NK-92 treated with Interleukin-12 subunit alpha and Interleukin-12 subunit beta, amount 100 ng/mL, for 24 hours (cell line): ENCODE measurements around the gene MIGA1.
"Not testable (repeated sequence)": the region's sequence is repeated elsewhere in the genome, so short reads cannot be mapped to it uniquely, and the experiment has no call there.

Source experiments
- DNase-seq: peaks from one replicate; lab custom pipeline; 2025; lab: John Stamatoyannopoulos, UW

Gene MIGA1, protein sequence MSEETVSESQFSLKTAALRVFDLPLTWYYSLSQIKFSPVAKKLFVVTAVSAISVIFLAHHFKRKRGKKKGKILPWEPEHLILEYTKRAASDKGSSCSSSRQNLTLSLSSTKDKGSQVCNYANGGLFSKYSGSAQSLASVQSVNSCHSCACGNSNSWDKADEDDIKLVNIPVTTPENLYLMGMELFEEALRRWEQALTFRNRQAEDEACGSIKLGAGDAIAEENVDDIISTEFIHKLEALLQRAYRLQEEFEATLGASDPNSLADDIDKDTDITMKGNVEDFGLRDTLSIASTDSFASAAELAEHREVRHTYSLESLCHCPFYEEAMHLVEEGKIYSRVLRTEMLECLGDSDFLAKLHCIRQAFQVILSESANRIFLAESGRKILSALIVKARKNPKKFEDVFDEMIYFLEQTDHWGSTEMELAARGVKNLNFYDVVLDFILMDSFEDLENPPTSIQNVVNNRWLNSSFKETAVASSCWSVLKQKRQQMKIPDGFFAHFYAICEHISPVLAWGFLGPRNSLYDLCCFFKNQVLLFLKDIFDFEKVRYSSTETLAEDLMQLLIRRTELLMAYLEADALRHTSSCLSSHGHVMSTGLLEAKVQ

DNA sequence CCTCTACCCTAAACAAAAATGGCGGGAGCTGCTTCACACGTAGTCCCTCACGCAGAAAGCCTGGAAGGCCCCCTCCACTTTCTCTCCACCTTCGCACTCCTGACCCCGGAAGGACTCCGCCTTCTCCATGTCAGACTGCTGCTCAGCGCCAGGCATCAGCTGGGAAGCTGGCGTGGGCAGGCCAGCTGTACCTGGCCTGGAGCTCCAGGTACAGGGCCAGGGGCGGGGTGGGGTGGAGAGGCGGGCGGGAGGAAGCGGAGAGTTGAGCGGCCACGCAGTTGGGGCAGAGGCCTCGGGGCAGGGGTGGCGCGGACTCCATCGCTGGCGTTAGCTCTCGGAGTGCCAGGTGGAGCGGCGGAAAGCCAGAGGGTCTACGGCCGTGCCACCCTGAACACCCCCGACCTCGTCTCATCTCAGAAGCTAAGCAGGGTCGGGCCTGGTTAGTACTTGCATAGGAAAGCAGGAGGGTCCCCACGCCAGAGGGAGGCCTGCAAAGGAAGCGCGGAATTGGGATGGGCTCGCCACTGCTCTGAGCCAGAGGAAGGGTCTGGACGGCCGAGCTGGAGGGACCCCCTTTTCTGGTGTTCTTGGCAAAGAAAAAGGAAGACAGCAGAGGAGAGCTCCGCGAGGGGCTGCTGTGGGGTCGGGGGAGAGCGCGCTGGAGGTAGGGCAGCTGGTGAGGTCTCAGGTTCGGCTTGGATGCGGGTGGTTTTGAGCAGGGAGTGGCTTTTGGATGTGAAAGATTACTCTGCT is at the start of gene MIGA1:
TSS of gene MIGA1 (plus strand) at position 121 of the 753 bp plus-strand sequence. CDS start 3,604 bp downstream, outside the sequence.
- DNase-seq: peak; percentile 59

DNA sequence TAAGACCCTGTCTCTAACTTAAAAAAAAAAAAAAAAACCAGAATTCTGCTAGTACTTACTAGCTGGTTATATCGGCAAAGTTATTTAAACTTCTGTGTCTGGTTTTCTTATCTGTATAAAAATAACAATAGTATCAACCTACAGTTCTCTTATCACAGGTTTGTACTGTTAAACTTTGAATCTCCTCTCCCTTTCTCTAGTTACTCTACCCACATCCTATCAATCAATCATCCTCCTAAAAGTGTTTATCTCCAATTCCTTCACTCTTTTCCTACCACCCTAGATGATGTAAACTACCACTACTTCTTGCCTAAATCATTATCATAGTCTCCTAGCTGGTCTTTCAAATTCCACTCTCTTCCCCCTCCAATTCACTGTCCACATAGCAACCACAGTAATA is 47.4 kb upstream of the MIGA1 start:
- no peak for DNase-seq

DNA sequence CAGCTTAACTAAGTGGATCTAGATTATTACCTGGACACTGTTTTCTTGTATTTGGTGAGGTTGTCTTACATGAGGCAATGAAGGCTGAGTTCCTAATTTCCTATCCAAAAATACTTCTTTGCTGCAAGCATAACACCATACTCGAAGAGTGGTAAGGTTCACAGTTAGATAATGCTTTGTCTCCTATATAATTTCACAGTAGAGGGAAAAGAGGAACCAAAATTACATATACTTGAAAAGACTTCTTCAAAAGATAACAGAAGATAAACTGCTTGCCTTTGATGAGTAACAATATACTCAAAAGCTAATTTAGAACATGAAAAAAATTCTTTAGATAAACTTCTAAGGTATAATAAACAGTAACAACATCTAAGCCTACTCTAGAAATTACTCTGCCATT is 40.2 kb upstream of the MIGA1 start:
- DNase-seq: no peak

DNA sequence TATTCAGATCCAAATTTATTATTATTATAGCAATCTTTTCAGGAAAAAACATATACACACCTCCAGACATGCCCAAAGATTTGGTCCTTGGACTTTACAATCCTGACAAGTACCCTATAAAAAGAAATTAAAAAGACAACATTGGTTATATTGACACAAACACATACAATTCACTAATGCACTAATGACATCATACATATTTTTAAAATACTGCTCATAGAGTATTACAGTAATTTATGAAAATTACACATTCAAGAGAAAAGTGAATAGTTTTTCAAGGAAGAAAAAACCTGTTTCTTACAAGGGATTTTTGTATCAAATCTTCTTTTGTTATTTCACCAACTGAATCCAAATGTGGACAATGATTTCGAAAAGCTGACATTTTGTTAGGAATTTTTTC is 38.1 kb upstream of the MIGA1 start:
- DNase-seq: no peak

DNA sequence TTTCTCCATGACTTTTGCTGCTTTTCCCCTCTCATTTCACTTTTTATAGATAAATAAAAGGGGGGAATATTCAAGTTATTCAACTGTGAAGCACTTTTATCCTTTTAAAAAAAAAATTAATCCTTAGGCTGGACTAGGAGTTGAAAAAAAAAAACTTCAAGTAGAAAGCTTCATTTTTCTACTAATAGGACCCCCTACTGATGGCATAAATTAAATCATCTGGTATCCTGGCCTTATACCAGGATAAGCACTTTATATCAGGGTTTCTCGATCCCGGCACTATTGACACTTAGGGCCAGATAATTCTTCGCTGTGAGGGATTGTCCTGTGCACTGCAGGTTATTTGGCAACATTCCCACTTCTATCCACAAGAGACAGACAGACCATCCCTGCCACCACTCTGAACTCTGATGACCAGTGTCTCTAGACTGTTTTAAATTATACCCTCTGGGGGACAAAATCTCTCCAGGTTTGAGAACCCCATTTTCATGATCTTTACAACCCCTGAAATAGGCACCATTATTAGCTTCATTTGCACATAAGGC is 37.4 kb upstream of the MIGA1 start:
- DNase-seq: no peak

DNA sequence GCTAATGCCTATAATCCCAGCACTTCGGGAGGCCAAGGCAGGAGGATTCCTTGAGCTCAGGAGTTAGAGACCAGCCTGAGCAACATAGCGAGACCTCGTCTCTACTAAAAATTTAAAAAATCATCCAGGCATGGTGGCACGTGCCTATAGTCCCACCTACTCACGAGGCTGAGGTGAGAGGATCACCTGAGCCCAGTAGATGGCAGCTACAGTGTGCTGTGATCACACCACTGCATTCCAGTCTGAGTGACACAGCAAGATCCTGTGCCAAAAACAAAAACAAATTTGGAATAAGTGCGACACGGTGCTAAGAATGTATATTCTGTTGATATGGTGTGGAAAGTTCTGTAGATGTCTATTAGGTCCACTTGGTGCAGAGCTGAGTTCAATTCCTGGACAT is 34.9 kb upstream of the MIGA1 start:
- no peak for DNase-seq

DNA sequence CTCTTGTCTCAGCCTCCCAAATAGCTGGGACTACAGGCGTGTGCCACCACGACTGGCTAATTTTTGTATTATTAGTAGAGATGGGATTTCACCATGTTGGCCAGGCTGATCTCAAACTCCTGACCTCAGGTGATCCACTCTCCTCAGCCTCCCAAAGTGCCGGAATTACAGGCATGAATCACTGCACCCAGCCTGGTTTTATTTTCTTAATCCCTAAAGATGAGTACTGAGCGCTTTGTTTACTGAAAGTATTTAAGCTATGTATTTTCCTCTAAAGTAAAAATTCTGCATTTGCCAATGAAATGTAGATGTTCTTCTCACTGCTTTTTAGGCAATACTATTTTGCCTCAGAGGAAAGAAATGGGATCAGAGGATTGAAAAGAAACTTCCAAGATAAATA is 30.0 kb upstream of the MIGA1 start:
- not testable (repeated sequence) for DNase-seq

DNA sequence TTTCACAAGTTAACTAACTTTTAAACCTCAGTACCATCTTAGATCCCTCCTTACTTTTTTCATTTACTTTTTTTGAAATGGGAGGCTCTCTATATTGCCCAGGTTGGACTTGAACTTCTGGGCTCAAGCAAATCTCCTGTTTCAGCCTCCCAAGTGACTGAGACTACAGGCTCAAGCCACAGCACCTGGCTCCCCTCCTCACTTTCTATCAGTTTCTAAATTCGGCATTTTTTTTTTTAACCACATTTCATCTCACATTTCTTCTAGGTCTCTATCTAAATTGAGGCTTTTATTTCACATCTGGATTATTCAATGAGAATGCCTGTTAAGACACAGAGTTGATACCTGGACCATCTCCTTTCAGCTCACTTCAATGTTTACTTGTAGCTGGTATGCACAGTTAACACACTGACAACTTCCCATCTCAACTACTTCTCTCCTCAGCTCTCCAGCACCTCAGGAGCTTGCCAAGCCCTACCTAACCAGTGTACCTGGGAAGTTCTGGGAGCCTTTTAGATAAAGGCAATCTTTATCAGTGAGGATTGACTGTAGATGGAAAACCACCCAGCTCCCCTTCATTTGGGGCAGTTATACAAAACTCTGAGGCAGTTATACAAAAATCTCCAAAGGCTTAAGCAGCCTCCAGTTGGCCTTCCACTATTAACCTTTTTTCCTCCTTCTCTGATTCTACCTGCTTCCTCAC is 23.2 kb upstream of the MIGA1 start:
- DNase-seq: no peak

DNA sequence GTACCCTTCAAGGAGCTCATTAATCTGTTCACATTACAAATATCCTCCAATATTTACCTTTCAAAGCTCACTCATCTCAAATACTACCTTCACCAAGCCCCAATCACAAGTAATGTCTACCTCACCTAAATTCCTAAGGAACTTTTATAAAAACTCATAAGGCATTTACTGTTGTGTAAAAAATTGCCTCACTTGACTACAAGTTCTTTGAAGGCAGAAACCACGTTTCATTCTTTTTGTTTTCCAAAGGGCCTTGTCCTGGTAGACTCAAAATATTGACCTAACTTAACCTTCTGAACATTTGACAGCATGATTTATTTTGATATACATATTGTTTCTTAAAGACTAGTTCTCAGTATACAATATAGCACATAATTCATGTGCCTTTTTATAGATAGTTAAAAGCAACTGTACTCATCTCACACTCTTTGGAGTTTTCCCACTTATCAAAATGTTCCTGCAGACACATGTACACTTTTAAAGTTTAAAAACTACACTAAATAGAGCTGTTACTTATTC is 22.3 kb upstream of the MIGA1 start:
- no peak for DNase-seq

DNA sequence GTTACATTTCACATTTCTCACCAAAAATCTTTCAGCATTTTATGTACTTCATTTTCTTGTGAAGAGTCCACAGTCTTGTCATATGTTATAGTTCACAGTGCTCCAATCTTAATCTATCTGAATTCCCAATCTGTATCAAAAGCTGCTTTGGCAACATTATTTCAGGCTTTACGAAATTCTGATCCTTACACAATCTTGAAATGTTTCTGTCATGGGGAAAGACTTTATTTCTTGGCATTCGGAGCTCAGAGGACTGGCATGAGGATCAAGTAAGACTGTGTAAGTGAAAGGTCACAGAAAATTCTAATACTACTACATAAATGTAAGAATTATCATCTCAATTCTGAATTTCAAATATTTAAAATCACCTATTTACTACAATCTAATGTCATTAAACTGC is 21.8 kb upstream of the MIGA1 start:
- no peak for DNase-seq

DNA sequence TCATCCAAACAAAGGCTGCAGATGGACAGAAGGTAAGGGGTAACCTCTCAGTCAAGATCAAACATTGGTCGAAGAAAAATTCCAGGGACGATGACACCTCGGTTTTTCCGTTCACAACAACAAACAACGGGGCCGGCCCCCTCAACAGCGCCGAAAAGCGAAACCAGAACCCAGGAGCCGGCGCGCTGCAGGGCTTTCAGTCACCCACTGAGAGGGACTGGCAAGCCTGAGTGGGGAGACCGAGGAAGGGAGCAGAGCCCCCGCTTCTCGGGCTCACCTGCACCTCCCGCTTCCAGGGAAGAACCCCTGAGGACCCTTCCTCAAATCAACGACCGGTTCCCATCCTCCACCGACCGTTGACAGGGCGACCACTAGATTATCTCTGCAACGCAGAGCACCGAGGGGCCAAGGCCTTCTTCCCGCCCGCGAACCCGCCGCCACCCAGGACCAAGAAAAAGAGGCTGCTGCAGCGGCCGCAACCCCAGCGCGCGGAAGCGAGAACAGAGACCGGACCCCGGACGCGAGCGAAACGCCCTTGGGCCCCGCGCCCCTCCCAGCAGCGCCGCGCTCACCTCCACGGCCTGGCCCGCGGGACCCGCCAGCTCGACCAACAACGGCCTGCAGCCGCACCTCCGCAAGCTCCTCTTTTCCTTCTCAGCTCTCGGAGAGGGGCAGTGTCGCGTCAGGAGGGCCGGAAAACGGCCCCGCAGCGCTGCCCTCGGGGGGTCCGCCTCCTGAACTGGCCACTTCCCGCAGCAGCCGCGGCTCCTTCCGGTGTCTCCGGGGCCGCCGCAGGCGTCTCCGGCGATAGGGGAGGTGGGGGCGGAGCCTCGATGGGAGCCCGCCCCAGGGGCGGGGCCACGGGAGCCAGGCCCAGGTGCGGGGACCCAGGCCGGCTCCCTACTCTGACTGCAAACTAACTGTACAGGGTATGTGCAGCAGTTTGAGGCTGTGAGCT is 20.1 kb upstream of the MIGA1 start, which contains the start of gene USP33:
TSS of gene USP33 (minus strand) at position 782 of the 958 bp plus-strand sequence. CDS start 18,155 bp downstream, outside the sequence.
- peak; percentile 77 for DNase-seq

DNA sequence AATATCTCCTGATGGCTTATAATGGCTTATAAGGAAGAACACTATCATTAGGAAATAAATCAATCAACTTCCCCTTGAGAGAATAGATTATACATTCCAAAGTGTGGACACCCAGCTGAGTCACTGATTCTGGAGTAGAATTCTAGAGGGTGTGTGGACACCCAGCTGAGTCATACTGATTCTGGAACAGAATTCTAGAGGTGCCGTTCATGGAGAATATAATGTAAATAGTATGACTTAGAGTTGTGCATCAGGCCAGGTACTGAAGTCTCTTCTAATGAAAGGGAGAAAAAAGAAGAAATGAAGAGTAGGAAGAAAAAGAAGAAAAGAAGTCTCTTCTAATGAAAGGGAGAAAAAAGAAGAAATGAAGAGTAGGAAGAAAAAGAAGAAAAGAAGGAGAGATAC is 17.4 kb upstream of the MIGA1 start:
- DNase-seq: no peak

DNA sequence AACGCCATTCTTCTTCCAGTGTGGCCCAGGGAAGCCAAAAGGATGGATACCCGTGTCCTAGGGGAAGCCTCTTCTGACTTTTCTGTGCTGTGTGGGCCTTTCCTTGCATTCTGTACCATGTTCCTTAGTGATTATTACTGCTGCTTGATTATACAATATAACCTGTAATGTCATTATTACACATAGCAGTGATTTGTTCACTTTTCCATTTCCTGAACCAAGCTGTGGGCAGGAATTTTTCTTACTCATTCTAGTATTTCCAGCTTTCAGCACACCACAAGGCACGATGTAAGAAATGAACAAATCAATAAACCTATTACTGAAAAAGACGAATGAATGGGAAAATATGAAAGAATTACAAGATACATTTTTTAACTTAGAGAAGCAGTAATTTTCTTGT is 11.4 kb upstream of the MIGA1 start:
- no peak for DNase-seq

DNA sequence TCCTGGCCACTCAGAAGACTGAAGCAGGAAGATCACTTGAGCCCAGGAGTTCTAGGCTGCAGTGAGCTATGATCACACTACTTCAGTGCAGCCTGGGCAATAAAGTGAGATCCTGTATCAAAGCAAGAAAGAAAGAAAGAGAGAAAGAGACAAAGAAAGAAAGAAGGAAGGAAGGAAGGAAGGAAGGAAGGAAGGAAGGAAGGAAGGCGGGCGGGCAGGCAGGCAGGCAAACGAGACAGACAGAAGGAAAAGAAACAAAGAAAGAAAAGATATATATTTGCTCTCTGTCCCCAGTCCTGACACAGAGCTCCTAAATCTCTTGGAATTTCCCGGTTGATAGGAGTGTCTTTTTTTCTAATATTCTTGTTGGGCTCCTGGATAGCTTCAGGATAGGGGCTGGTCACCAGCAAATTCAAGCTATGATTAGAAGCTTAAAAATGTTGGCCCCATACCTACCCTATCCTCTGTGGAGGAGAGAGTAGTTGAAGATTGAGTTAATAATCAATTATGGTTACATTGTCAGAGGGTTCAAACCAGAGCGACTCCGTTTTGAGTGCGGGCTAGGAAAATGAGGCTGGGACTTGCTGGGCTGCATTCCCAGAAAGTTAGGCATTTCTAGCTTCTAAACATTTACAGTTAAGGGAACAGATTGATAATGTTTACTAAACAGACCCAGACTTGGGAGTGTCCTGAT is 3.3 kb upstream of the MIGA1 start:
- no peak for DNase-seq

DNA sequence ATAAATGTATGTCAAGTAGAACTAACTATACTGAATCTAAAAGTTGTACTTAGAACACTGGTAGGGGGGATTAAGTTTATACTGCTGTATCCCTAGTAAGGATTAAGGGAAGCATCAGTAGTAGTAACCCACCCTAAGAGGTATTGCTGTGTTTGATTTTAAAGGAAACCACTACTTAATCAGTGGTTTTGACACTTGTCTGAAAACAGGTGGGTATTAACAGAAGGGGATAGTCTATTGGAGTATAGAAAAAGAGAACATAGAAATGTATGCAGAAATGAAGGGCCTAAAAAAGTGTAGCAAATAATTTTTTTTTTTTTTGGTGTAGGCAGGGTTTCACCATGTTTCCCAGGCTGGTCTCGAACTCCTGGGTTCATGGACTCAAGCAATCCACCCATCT is 2.2 kb downstream of the MIGA1 start:
- no peak for DNase-seq

DNA sequence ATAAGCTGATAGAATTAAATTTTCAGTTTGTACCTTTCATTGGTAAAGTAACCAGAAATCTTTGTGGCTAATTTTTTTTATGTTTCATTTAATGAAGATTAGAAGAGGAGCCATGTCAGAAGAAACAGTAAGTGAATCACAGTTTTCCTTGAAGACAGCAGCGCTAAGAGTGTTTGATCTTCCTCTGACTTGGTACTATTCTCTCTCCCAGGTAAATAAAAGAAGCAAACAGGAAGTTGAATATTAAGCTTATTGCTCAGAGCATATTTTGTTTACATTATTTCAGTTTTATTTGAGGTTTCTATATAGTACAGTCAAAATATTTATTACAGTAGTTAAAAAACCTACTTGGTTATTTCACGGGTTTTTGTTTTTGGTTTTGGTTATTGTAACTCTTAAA is 3.7 kb downstream of the MIGA1 start:
- no peak for DNase-seq

DNA sequence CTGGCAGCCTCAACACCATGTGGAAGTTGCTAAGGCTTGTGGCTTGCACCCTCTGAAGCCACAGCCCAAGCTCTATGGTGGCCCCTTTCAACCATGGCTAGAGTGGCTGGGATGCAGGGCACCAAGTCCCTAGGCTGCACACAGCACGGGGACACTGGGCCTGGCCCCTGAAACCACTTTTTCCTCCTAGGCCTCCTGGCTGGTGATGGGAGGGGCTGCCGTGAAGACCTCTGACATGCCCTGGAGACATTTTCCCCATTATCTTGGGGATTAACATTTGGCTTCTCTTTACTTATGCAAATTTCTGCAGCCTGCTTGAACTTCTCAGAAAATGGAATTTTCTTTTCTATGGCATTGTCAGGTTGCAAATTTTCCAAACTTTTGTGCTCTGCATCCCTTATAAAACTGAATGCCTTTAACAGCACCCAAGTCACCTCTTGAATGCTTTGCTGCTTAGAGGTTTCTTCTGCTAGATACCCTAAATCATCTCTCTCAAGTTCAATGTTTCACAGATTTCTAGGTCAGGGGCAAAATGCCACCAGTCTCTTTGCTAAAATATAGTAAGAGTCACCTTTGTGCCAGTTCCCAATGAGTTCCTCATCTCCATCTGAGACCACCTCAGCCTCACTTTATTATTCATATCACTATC is 6.8 kb downstream of the MIGA1 start:
- not testable (repeated sequence) for DNase-seq

DNA sequence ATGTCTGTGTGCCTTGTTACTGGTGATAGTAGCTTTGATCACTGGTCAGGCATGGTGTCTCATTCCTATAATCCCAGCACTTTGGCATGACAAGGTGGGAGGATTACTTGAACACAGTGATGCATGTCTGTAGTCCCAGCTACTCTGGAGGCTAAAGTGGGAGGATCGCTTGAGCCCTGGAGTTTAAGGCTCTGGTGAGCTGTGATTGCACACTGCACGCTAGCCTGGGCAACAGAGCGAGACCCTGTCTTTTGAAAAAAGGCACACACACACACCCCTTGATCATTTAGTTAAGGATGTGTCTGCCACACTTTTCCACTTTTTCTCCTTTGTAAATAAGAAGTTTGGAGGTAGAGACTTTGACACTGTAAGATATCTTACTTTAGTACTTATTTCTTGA is 15.1 kb downstream of the MIGA1 start:
- DNase-seq: no peak

DNA sequence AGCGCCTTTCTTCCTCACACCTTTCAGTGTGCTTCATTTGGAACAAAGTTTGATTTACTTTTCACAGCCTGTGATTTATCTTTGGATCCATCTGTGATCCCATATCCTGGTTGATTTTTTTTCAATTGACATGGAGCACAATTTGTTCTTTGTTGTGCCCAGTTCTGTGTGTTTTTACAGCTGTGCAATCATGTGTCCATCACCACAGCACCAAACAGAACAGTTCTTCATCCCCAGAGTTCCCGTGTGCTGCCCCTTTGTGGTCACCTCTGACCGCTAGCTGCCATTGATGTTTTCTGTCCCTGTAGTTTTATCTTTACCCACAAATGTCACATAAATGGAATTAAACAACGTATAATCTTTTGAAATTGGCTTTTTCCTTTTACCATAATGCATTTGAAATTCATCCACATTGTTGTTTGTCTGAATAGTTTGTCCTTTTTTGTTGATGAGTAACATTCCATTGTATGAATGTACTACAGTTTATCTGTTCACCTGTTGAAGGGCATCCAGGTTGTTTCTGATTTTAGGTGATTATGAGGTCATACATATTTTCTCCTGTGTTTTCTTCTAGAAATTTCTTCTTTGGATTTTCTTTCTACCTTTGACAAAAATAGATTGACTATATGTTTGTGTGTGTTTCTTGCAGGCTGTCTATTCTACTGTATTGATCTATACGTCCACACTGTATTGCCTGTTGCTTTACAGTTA is 17.4 kb downstream of the MIGA1 start:
- DNase-seq: no peak
